Epithelial cell of esophagus (primary cell): Measurements from ENCODE around the gene SYNPO2.

Experiments
- DNase-seq: peaks from one replicate; pipeline ENCODE4 v3.0.0; 2010; ENCODE audit warnings: low read depth
- H3K4me3 ChIP-seq: 2 replicates; pipeline ENCODE4 v1.5.1; 2011; ENCODE audit warnings: mild to moderate bottlenecking, low read length, control low read depth
- TF ChIP-seq, protein P1 (sequence below): IDR thresholded peaks from 2 replicates; pipeline ENCODE4 v1.5.1; 2011; ENCODE audit warnings: low read depth, mild to moderate bottlenecking, low read length, control low read depth, inconsistent platforms; ENCODE audit not compliant: insufficient read depth; ENCODE audit errors: missing control alignments

The SYNPO2 gene

DNA sequence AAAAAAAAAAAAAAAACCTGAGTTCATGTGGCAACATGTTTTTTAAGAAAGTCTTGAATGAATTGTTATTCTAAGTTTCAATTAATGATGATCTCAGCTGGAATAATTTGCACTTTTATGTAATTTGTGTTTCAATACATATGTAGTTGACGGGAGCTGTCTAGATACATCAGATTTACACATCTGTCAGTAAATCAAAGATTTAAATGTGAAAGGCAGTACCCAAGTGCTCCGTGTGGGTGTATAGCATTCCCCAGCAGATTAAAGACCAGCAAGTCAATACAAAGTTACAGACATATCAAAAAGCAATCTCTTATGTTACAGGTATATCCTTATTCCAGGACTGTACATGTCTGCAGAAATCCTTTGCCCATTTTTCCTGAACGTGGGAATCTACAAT lies 35.2 kb downstream of the SYNPO2 start:
- TF ChIP-seq, protein P1, sequence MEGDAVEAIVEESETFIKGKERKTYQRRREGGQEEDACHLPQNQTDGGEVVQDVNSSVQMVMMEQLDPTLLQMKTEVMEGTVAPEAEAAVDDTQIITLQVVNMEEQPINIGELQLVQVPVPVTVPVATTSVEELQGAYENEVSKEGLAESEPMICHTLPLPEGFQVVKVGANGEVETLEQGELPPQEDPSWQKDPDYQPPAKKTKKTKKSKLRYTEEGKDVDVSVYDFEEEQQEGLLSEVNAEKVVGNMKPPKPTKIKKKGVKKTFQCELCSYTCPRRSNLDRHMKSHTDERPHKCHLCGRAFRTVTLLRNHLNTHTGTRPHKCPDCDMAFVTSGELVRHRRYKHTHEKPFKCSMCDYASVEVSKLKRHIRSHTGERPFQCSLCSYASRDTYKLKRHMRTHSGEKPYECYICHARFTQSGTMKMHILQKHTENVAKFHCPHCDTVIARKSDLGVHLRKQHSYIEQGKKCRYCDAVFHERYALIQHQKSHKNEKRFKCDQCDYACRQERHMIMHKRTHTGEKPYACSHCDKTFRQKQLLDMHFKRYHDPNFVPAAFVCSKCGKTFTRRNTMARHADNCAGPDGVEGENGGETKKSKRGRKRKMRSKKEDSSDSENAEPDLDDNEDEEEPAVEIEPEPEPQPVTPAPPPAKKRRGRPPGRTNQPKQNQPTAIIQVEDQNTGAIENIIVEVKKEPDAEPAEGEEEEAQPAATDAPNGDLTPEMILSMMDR = no peak
- H3K4me3 ChIP-seq = no peak overlapping the region
- DNase-seq = no peak

DNA sequence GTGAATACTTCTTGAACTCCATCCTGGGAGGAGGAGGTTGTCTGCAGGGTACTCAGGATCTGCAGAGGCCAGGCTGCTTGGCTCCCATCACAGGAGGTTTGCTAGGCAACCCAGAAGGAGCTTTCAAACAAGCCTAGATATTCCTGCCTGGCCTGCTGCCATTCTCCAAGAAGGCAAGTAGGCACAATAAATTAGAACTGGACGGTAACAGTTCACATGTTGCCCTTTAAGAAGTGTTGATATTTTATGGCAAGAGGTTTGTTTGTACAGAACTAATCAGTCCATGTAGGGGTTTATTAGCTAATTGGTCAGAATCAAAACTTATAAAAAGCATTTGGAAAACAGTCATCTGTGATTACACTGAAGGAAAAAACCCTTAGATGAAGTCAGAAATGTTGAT lies 39.3 kb downstream of the SYNPO2 start:
- DNase-seq = no peak
- TF ChIP-seq, protein P1 = no peak
- H3K4me3 ChIP-seq = no peak overlapping the region

DNA sequence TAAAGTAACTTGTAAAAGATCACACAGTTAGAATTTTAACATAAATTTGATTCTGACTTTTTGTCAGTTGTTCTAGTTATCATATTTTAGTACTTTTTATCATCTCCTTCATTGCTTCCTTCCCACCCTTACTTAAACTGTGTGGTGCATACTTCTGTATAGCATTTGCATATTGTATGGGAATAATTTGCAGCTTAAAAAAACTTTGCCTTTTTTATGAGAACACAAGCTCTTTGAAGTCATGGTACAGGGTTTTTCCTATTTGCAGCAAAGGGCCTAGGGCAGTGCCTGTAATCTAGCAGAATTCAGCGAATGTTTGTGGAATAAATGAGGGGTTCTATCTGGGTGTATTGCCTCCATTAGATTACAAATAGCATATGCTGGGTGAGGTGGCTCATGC lies 41.6 kb downstream of the SYNPO2 start:
- no peak for DNase-seq
- TF ChIP-seq, protein P1 = no peak
- no peak overlapping the region for H3K4me3 ChIP-seq

DNA sequence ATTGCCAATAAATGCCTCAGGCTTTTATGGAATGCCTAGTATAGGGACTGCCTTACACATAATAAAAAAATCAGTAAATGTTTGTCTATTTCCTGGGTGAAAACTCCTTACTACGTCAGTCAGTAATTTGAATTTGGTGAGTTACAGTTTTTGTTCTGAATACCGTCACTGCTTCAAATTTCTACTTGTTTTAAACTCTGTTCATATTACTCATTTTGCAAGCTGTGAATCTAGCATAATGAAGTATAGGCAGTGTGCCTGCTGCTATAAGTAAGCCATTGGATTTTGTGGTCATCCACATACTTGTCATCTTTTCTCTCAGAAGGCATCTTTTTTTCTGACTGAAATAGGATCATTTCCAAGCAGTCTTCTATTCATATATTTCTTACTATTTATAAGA lies 43.1 kb downstream of the SYNPO2 start:
- TF ChIP-seq, protein P1 = no peak
- no peak for DNase-seq
- H3K4me3 ChIP-seq = no peak overlapping the region

DNA sequence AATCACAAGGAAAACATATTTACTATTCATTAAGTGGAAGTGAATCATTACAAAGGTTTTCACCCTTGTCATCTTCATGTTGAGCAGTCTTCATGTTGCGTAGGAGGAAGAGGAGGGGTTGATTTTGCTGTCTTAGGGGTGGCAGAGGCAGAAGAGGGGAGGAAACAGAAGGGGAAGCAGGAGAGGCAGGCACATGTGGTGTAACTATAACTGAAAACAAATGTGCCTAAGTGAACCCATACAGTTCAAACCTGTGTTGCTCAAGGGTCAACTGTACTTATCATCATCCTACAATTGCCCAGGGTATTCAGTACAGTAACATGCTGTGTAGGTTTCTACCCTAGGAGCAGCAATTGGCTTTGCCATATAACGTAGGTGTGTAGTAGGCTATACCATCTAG lies 47.2 kb downstream of the SYNPO2 start:
- no peak overlapping the region for H3K4me3 ChIP-seq
- no peak for DNase-seq
- TF ChIP-seq, protein P1 = no peak

DNA sequence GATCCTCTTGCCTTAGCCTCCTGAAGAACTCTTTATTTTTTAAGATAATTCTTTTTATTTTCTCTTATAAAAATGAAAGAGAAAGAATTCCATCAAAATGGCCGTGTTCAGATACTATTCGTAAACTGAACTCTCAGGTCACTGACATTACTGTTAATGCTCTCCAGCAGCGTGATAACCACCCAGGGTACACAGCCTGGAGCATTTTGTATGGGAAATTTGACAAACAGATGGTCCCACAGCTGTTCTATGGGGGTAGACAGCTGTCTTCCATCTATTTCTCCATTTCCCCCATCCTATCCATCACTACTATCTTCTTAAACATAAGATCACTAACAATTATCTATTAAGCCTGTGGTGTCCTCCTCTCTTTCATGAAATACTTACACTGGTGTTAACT lies 47.8 kb downstream of the SYNPO2 start:
- DNase-seq = no peak
- TF ChIP-seq, protein P1 = no peak
- H3K4me3 ChIP-seq = no peak overlapping the region

DNA sequence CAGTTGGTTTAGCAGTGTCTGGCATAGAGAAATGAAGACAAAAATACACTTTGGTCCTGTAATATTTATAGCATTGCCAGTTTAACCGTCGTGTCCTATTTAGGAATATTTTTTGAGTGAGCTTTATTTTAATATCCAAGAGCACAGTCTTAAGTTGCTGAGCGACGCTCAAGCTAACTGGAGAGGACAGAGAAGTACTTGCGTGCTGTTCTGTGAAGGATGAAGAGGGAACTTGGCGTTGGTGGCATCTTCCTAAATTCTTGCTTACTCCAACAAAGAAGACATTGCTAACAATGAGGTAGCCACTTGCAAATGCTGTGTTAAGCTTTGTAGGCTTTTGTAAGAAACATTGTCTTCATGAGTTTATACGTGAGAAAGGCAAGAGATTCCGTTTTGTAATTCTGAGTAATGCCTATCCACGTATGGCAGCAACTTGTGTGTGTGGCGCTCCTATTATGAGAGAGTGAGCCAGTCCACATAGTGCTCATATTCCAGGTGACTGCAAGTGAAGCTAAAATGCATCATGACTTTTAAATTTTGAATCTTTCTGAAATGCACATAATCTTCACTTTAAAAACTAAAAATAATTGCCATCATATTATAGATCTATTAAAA lies 50.6 kb downstream of the SYNPO2 start:
- H3K4me3 ChIP-seq = no peak overlapping the region
- DNase-seq = no peak
- TF ChIP-seq, protein P1 = no peak
